GM21515 (cell line): Measurements from ENCODE around the gene SUGP2.

ENCODE experiments used
- ATAC-seq: cut with Tn5 transposase; IDR thresholded peaks from one replicate; pipeline ENCODE4 v1.9.1; 2021; ENCODE audit not compliant: unreplicated experiment

The SUGP2 gene

GRCh38 chr19:19059837-19060611, 26.7 kb upstream of the SUGP2 start:
- ATAC-seq, result no peak

DNA sequence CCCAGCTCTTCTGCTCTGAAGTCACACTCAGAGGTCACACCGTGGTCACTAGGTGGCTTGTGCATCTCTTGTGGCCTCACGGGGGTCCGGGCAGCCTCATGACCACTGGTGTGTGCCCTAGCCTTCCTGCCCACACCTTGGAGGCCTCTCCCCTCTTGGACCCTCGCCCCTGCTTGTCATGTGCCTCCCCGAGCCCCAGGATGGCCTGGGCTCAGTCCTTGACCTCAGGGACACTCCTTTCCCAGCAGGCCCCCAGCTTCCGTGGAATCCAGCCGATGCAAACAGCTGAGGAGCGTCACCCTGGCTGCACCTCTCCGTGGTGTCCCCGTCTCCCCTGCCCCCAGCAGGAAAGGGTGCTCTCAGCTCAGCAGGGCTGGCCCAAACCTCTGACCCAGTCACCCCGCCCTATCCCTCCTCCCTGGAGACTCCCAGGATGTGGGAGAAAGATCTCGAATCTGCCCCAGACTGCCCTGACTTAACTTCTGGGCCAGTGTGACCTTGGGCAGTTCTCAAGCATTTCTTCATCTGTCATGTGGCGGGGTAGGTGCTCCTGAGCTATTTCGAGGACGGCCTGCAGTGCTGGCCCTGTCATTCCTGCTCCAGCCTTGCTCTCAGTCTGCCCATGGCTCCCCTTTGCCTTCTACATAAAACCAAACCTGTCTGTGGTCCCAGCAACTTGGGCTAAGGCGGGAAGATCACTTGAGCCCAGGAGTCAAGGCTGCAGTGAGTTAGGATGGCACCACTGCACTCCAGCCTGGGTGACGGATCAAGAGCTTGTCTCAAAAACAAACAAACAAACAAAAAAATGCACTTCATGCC, 25.9 kb upstream of the SUGP2 start:
- ATAC-seq, result no peak

DNA sequence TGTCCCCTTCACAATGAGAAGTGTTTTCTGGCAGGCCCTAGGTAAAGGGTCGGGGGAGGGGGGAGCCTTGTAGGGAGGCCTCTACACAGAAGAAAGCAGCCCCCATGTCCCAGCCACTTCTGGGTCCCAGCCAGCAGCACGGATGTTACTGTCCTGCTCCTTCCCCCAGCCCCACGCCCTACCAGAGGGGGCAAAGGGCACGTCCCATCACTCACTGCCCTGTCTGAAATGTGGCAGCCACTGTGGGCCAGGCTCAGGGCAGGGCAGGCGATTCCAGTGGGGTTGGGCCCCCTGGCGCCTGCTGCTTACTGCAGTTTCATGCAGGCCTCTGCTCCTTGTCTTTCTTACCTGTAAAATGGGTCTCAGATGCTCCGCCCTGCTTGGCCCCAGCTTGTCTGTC, 24.4 kb upstream of the SUGP2 start:
- ATAC-seq, result no peak

DNA sequence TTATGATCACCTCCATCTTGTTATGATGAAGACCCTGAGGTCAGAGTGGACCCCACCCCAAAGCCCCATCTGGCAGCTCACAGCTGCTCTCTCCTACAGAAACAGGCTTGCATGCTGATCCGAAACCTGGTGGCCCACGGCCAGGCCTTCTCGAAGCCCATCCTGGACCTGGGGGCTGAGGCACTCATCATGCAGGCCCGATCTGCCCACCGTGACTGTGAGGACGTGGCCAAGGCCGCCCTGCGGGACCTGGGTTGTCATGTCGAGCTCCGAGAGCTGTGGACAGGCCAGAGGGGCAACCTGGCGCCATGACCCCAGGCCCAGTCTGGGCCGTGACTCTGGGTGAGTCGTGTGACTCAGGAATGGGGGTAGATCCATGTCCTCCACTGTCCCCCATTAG, 24.0 kb upstream of the SUGP2 start:
- no peak for ATAC-seq

DNA sequence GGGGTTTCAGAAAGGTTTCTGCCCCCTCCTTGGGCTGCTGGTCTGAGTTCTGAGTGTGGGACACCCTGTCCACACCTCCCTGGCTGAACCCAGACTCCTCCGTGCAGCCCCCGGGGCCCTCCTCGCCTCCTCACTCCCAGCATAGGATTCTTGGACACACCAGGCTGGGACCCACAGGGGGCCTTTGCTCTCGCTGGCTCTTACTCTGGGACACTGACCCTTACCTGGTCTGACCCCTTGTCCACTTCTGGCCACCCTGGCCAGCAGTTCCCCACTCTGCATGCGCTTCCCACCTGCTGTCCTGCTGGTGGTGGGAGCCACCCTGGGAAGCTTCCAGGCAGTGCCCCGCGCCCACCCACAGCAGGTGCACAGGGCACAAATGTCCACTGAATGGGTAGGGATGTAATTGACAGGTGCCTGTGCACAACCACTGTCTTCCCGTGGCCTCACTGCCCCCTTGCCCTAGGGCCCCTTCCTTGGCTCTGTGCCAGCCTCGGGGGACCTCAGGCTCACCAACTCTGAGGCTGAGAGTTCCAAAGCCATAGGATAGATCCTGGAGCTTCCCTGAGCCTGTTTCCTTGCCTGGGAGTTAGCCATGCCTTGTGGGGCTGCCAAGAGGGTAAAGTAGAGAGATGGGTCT, 23.4 kb upstream of the SUGP2 start:
- no peak for ATAC-seq

- ATAC-seq, result no peak
Observed at GRCh38 chr19:19055701-19056100, 22.4 kb upstream of the SUGP2 start.

GRCh38 chr19:19054939-19055440, 21.7 kb upstream of the SUGP2 start:
- no peak for ATAC-seq

- no peak for ATAC-seq
Observed at GRCh38 chr19:19054315-19054938, 21.1 kb upstream of the SUGP2 start.

GRCh38 chr19:19053508-19054314, 20.4 kb upstream of the SUGP2 start:
- ATAC-seq, result no peak

DNA sequence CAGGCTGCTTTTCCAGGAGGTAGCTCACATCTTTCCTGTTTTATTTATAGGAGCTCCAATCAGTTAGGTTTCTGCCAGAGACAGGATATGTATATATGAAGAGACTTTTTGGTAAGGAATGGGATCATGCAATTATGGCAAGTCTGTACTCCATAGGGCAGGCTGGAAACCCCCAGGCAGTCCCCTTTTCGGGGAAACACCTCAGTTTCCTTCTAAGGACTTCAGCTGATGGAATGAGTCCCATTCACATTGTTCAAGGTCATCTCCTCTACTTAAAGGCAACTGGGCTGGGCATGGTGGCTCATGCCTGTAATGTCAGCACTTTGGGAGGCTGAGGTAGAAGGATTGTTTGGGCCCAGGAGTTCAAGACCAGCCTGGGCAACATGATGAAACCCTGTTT, 19.6 kb upstream of the SUGP2 start:
- no peak for ATAC-seq

DNA sequence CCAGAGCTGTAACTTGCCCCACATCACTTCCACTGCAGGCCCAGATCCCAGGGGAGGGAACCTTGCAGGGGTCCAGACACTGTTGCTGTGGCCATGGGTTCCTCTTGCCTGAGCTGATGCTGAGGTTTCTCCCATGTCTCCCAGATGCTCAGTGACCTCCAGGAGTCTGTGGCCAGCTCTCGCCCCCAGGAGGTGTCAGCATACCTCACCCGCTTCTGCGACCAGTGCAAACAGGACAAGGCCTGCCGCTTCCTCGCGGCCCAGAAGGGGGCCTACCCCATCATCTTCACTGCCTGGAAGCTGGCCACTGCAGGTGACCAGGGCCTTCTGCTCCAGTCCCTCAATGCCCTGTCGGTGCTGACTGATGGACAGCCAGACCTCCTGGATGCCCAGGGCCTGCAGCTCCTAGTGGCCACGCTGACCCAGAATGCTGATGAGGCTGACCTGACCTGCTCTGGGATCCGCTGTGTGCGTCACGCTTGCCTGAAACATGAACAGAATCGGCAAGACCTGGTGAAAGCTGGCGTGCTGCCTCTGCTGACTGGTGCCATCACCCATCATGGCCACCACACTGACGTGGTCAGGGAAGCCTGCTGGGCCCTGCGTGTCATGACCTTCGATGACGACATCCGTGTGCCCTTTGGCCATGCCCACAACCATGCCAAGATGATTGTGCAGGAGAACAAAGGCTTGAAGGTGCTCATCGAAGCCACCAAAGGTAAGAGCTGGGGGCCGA, 18.3 kb upstream of the SUGP2 start:
- ATAC-seq, result no peak

GRCh38 chr19:19050731-19051130, 17.4 kb upstream of the SUGP2 start:
- no peak for ATAC-seq

- ATAC-seq, result no peak
Observed at GRCh38 chr19:19050104-19050503, 16.8 kb upstream of the SUGP2 start.

DNA sequence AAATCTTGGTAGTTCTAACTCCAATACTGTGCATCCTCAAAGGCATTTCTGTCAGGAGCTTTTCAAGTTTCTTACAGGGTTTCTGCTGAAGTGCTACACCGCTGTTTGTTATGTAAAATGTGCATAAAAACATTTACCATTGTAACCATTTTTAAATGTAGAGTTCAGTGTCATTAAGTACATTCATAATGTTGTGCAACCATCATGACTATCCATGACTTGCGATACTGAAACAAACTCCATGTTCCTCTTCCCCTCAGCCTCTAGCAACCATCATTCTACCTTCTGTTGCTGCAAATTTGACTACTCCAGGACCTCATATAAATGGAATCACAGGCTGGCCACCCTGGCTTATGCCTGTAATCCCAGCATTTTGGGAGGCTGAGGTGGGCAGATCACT, 16.1 kb upstream of the SUGP2 start:
- no peak for ATAC-seq

DNA sequence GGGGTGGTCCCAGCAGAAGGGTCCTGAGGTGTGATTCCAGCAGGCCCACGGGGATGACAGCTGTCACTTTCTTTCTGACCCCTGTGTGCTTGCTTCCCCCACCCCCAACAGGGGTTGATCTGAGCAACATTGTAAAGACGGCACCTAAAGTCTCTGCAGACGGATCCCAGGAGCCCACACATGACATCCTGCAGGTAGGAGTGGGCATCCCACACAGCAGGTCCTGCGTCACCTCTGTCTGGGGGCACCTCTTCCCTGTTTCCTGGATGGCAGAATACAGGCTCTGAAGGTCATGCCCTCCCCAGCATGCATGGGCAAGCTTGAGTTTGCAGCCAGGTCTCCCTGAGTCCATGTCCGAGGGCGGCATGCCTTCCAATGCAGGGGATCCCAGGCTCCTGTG, 10.6 kb upstream of the SUGP2 start:
- no peak for ATAC-seq

- no peak for ATAC-seq
Observed at GRCh38 chr19:19043481-19043880, 10.2 kb upstream of the SUGP2 start.

GRCh38 chr19:19042732-19043280, 9.5 kb upstream of the SUGP2 start:
- ATAC-seq, result no peak

- ATAC-seq, result no peak
Observed at GRCh38 chr19:19040417-19040816, 7.1 kb upstream of the SUGP2 start.

GRCh38 chr19:19039901-19040300, 6.6 kb upstream of the SUGP2 start:
- ATAC-seq, result no peak
